HCT116 (cell line): ENCODE data around the gene GCLC. TPM values are rescaled to one million over a fixed set of nuclear protein-coding genes. Genes with fewer than 3 reads are reported as not detected.

Experiments
- ATAC-seq: fragments of 200-7000 bp; cut with Tn5 transposase; 2 replicates; pipeline ENCODE4 v1.9.1; 2020; ENCODE audit warnings: mild to moderate bottlenecking, moderate library complexity
- BruUV-seq: library from RNA; stranded (reverse); fragments of 400-500 nt; replicated peaks from 2 replicates; lab custom pipeline; 2021; lab: Mats Ljungman, UMichigan
- CTCF ChIA-PET: fragments of 300-600 bp; sonication (Branson Sonifier 250); formaldehyde crosslinking; loops from one replicate; lab custom pipeline; 2021; ENCODE audit warnings: antibody characterized with exemption; lab: Charles Lee
- POLR2A ChIA-PET: fragments of 300-600, 350-600 bp; sonication (Branson Sonifier 250); formaldehyde crosslinking; loops from one replicate; lab custom pipeline; 2021; ENCODE audit warnings: antibody characterized with exemption; lab: Charles Lee
- RAD21 ChIA-PET, 2 experiments: fragments of 300-600 bp; sonication (Branson Sonifier 250); formaldehyde crosslinking; loops; one replicate each; lab custom pipeline; 2023; ENCODE audit warnings: low total read pairs in 2 of 2; ENCODE audit not compliant: uncharacterized antibody in 2 of 2, unreplicated experiment in 2 of 2, low non-redundant PET in 1 of 2; lab: Charles Lee
- DNase-seq: peaks from one replicate; pipeline ENCODE4 v3.0.0-alpha.2; 2010; ENCODE audit warnings: low read depth, low spot score
- H2AFZ ChIP-seq: fragments of 200-600 bp; shearing (Covaris generic), sonication (generic); 2 replicates; pipeline ENCODE4 v1.6.1; 2017; ENCODE audit warnings: low read depth, mixed run types, mixed read lengths, antibody characterized with exemption, low read length; ENCODE audit not compliant: poor library complexity, severe bottlenecking
- H3K27ac ChIP-seq: 2 replicates; pipeline ENCODE4 v1.5.1; 2012; ENCODE audit warnings: low read depth, low read length
- H3K27me3 ChIP-seq: fragments of 200-600 bp; sonication (generic); 2 replicates; pipeline ENCODE4 v1.6.1; 2016; ENCODE audit warnings: mixed run types, low read length, mixed read lengths; ENCODE audit not compliant: insufficient read depth
- H3K36me3 ChIP-seq, 2 experiments: fragments of 200-500 bp in 1 of 2; fragments of 200-600 bp in 1 of 2; sonication (Bioruptor generic) in 1 of 2; sonication (generic) in 1 of 2; 2 replicates each; pipeline versions ENCODE4 v1.5.1 to v1.6.1; 2014 to 2016; ENCODE audit warnings: low read length in 2 of 2, inconsistent platforms in 1 of 2, mixed read lengths in 1 of 2, mixed run types in 1 of 2; ENCODE audit not compliant: insufficient read depth in 2 of 2, control insufficient read depth in 1 of 2
- H3K4me1 ChIP-seq, 2 experiments: fragments of 200-600 bp in 1 of 2; sonication (generic) in 1 of 2; 2 replicates each; pipeline versions ENCODE4 v1.5.1 to v1.6.1; 2012 to 2017; ENCODE audit warnings: low read length in 2 of 2, inconsistent platforms in 1 of 2, mild to moderate bottlenecking in 1 of 2, mixed read lengths in 1 of 2, mixed run types in 1 of 2, moderate library complexity in 1 of 2; ENCODE audit not compliant: insufficient read depth in 2 of 2, control insufficient read depth in 1 of 2
- H3K4me2 ChIP-seq: fragments of 200-600 bp; sonication (generic); 2 replicates; pipeline ENCODE4 v1.6.1; 2017; ENCODE audit warnings: mixed run types, low read length, mixed read lengths
- H3K4me3 ChIP-seq, 2 experiments: fragments of 200-600 bp in 1 of 2; sonication (generic) in 1 of 2; replicated peaks in 1 of 2; 2 replicates each; pipeline ENCODE4 v1.5.1; 2011 to 2016; ENCODE audit warnings: low read length in 2 of 2, control low read depth in 1 of 2, low read depth in 1 of 2, mild to moderate bottlenecking in 1 of 2, mixed read lengths in 1 of 2, mixed run types in 1 of 2
- H3K79me2 ChIP-seq: fragments of 200-600 bp; sonication (generic); 2 replicates; pipeline ENCODE4 v1.6.1; 2017; ENCODE audit warnings: mild to moderate bottlenecking, mixed run types, low read length, moderate library complexity, mixed read lengths; ENCODE audit not compliant: insufficient read depth
- H3K9ac ChIP-seq: fragments of 200-600 bp; sonication (generic); 2 replicates; pipeline ENCODE4 v1.6.1; 2016; ENCODE audit warnings: low read length, mixed read lengths
- H3K9me2 ChIP-seq: fragments of 200-600 bp; sonication (generic), shearing (Covaris generic); 2 replicates; pipeline ENCODE4 v1.6.1; 2017; ENCODE audit warnings: mixed run types, mild to moderate bottlenecking, moderate library complexity; ENCODE audit not compliant: insufficient read depth
- H3K9me3 ChIP-seq, 2 experiments: fragments of 200-500 bp in 1 of 2; fragments of 200-600 bp in 1 of 2; sonication (Bioruptor generic) in 1 of 2; sonication (generic) in 1 of 2; 2 replicates each; pipeline ENCODE4 v1.6.1; 2014 to 2017; ENCODE audit warnings: low read length in 2 of 2, mixed read lengths in 2 of 2, inconsistent platforms in 1 of 2, low read depth in 1 of 2, mild to moderate bottlenecking in 1 of 2, mixed run types in 1 of 2, moderate library complexity in 1 of 2; ENCODE audit not compliant: control insufficient read depth in 1 of 2, insufficient read depth in 1 of 2
- H4K20me1 ChIP-seq: fragments of 200-600 bp; sonication (generic), shearing (Covaris generic); 2 replicates; pipeline ENCODE4 v1.6.1; 2017; ENCODE audit warnings: mixed run types, mild to moderate bottlenecking, moderate library complexity; ENCODE audit not compliant: insufficient read depth
- CBX3 ChIP-seq: IDR thresholded peaks from 2 replicates; pipeline ENCODE4 v1.6.1; 2012; ENCODE audit warnings: low read depth
- EGR1 ChIP-seq: IDR thresholded peaks from 2 replicates; pipeline ENCODE4 v1.6.1; 2012; ENCODE audit warnings: low read depth
- ELF1 ChIP-seq: IDR thresholded peaks from 2 replicates; pipeline ENCODE4 v1.6.1; 2012; ENCODE audit warnings: low read depth, borderline replicate concordance
- EZH2 ChIP-seq: fragments of 200-600 bp; sonication (generic); IDR thresholded peaks from 2 replicates; pipeline ENCODE4 v1.6.1; 2017; ENCODE audit warnings: antibody characterized with exemption, mixed run types
- EZH2phosphoT487 ChIP-seq: fragments of 200-600 bp; IDR thresholded peaks from 2 replicates; pipeline ENCODE4 v1.6.1; 2018; ENCODE audit warnings: antibody characterized with exemption, borderline replicate concordance
- FOSL1 ChIP-seq: IDR thresholded peaks from 2 replicates; pipeline ENCODE4 v1.6.1; 2012; ENCODE audit warnings: low read depth
- JUND ChIP-seq: IDR thresholded peaks from 2 replicates; pipeline ENCODE4 v1.6.1; 2012
- RAD21 ChIP-seq: IDR thresholded peaks from 2 replicates; pipeline ENCODE4 v1.6.1; 2012; ENCODE audit warnings: low read depth, mild to moderate bottlenecking
- REST ChIP-seq: IDR thresholded peaks from 2 replicates; pipeline ENCODE4 v1.6.1; 2012; ENCODE audit warnings: low read depth
- SIN3A ChIP-seq: IDR thresholded peaks from 2 replicates; pipeline ENCODE4 v1.6.1; 2012; ENCODE audit warnings: low read depth
- SRF ChIP-seq: IDR thresholded peaks from 2 replicates; pipeline ENCODE4 v1.6.1; 2012; ENCODE audit warnings: low read depth
- TCF7L2 ChIP-seq: IDR thresholded peaks from 2 replicates; pipeline ENCODE4 v1.7.0; 2011; ENCODE audit warnings: borderline replicate concordance, inconsistent platforms; ENCODE audit not compliant: insufficient read depth, insufficient read length; ENCODE audit errors: extremely low read depth
- YY1 ChIP-seq: IDR thresholded peaks from 2 replicates; pipeline ENCODE4 v1.6.1; 2011; ENCODE audit warnings: low read length, low read depth, moderate library complexity, mild to moderate bottlenecking; ENCODE audit not compliant: insufficient replicate concordance; ENCODE audit errors: extremely low read depth
- ZBTB33 ChIP-seq: IDR thresholded peaks from 2 replicates; pipeline ENCODE4 v1.6.1; 2011; ENCODE audit warnings: mild to moderate bottlenecking, low read length, moderate library complexity; ENCODE audit not compliant: insufficient replicate concordance; ENCODE audit errors: extremely low read depth
- ZFX ChIP-seq: fragments of 450-650 bp; IDR thresholded peaks from 2 replicates; pipeline ENCODE4 v1.6.1; 2017
- ZNF274 ChIP-seq: fragments of 200-500 bp; sonication (Bioruptor generic); IDR thresholded peaks from 2 replicates; pipeline ENCODE4 v1.6.1; 2014; ENCODE audit warnings: mild to moderate bottlenecking, low read depth, low read length, inconsistent platforms
- intact Hi-C: fragments of 100-400 bp; cut with micrococcal nuclease; formaldehyde crosslinking; loops from 2 replicates; pipeline ENCODE4 v1.10.0; 2022
- total RNA-seq: library from RNA; stranded (reverse); gene quantifications from one replicate; pipeline ENCODE4 v1.2.1, GENCODE V29; 2021; ENCODE audit not compliant: unreplicated experiment
- TF ChIP-seq, protein P1 (sequence below), 3 experiments: fragments of 200-600 bp in 1 of 3; sonication (generic) in 1 of 3; IDR thresholded peaks in 2 of 3; conservative IDR thresholded peaks in 1 of 3; 2 replicates each; pipeline ENCODE4 v1.5.1; 2012 to 2017; ENCODE audit warnings: low read depth in 2 of 3, low read length in 2 of 3, antibody characterized with exemption in 1 of 3, borderline replicate concordance in 1 of 3, control low read depth in 1 of 3, mild to moderate bottlenecking in 1 of 3, mixed read lengths in 1 of 3, mixed run types in 1 of 3, moderate library complexity in 1 of 3; ENCODE audit not compliant: insufficient read depth in 1 of 3

Gene GCLC
- total RNA-seq, 1 experiment from 2014 or later: 72.0 TPM

DNA sequence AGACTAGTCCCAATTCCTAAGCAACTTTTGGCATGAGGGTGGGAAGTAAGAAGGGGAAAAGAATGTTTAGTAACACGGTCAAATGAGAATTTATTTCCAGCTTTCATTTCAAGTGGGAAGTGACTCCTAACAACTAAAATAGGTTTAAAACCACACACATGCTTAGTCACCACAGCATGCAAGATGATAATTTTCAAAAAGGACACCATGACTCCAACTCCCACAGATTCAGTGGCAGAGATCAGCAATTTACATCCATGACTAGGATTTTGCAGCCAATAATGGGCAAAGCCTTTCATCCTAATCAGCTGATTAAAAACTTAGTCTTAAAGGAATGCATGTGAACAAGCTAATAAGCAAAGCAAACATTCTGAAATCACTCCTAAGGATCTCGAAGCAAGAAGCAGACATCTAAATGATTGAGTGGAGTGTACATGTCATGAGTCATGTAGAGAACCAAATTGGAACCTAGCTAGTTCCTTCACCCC, 48.1 kb upstream of the GCLC start:
- H3K4me1 ChIP-seq: peaks cover 0 to 7% of the 10 kb centered on the region in 2 experiments; a peak in 2 of 4 replicates
- CTCF ChIA-PET: no interaction called here
- no peak for DNase-seq
- TF ChIP-seq ZNF274: no peak
- no peak for TF ChIP-seq JUND
- no peak for TF ChIP-seq YY1
- TF ChIP-seq CBX3: no peak
- no peak for TF ChIP-seq ELF1
- TF ChIP-seq REST: no peak
- no peak for TF ChIP-seq EGR1
- TF ChIP-seq, protein P1, sequence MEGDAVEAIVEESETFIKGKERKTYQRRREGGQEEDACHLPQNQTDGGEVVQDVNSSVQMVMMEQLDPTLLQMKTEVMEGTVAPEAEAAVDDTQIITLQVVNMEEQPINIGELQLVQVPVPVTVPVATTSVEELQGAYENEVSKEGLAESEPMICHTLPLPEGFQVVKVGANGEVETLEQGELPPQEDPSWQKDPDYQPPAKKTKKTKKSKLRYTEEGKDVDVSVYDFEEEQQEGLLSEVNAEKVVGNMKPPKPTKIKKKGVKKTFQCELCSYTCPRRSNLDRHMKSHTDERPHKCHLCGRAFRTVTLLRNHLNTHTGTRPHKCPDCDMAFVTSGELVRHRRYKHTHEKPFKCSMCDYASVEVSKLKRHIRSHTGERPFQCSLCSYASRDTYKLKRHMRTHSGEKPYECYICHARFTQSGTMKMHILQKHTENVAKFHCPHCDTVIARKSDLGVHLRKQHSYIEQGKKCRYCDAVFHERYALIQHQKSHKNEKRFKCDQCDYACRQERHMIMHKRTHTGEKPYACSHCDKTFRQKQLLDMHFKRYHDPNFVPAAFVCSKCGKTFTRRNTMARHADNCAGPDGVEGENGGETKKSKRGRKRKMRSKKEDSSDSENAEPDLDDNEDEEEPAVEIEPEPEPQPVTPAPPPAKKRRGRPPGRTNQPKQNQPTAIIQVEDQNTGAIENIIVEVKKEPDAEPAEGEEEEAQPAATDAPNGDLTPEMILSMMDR (IDR thresholded peaks at IDR 0.05 in 2 of 3, conservative IDR thresholded peaks at IDR 0.05 in 1 of 3; ENCODE audit: borderline replicate concordance in 1 of 3, insufficient read depth in 1 of 3, low read depth in 2 of 3, low read length in 2 of 3): no peak
- TF ChIP-seq TCF7L2: no peak
- no peak for TF ChIP-seq ZBTB33
- no peak for TF ChIP-seq EZH2
- no peak for TF ChIP-seq RAD21
- no peak for TF ChIP-seq FOSL1
- no peak for TF ChIP-seq ZFX
- no peak for TF ChIP-seq SRF
- TF ChIP-seq SIN3A: no peak
- no peak for TF ChIP-seq EZH2phosphoT487
- TF ChIP-seq, all 23 proteins: peak for 0
- H3K27me3 ChIP-seq: no peaks in the 10 kb centered on the region
- no peaks in the 10 kb centered on the region for H4K20me1 ChIP-seq
- no TSS peak for BruUV-seq
- no peak overlapping the region for H3K27ac ChIP-seq
- intact Hi-C loops: no loop called here
- RAD21 ChIA-PET: no interaction called here
- no peaks in the 10 kb centered on the region for H3K79me2 ChIP-seq
- no peak for ATAC-seq
- POLR2A ChIA-PET: no interaction called here
- no peaks in the 10 kb centered on the region; a peak in 1 of 4 replicates for H3K9me3 ChIP-seq
- H3K9me2 ChIP-seq: no peaks in the 10 kb centered on the region
- peak overlapping the region; percentile 29 for H2AFZ ChIP-seq
- H3K4me2 ChIP-seq: no peak overlapping the region
- no peak overlapping the region for H3K9ac ChIP-seq
- no peaks in the 10 kb centered on the region for H3K36me3 ChIP-seq
- no peak overlapping the region for H3K4me3 ChIP-seq
